Stimulated activated CD4-positive, alpha-beta T cell treated with anti-CD3 and anti-CD28 coated beads, Interleukin-4, amount 100 ng/mL, for 24 hours (primary cell): ENCODE measurements around the gene PRKG2.
"Not testable (repeated sequence)": the region's sequence is repeated elsewhere in the genome, so short reads cannot be mapped to it uniquely, and the experiment has no call there.

Experiments
- DNase-seq: peaks from one replicate; pipeline ENCODE4 v3.0.0-alpha.2; 2020

Gene PRKG2

GRCh38 chr4:81153714-81154323, 61.2 kb downstream of the PRKG2 start:
- DNase-seq = not testable (repeated sequence)

- no peak for DNase-seq
Measured at GRCh38 chr4:81152839-81153713, 61.9 kb downstream of the PRKG2 start.

- no peak for DNase-seq
Measured at GRCh38 chr4:81149976-81150375, 65.0 kb downstream of the PRKG2 start.

- DNase-seq = no peak
Measured at GRCh38 chr4:81148576-81148975, 66.4 kb downstream of the PRKG2 start.

GRCh38 chr4:81146466-81146865, 68.6 kb downstream of the PRKG2 start:
- DNase-seq = no peak

GRCh38 chr4:81143183-81143582, 71.8 kb downstream of the PRKG2 start:
- DNase-seq = no peak

GRCh38 chr4:81142744-81143143, 72.3 kb downstream of the PRKG2 start:
- DNase-seq = no peak

- DNase-seq = no peak
Measured at GRCh38 chr4:81137894-81138293, 77.1 kb downstream of the PRKG2 start.

- DNase-seq = no peak
Measured at GRCh38 chr4:81137446-81137845, 77.6 kb downstream of the PRKG2 start.

- no peak for DNase-seq
Measured at GRCh38 chr4:81136161-81136905, 78.7 kb downstream of the PRKG2 start.

GRCh38 chr4:81135501-81135900, 79.5 kb downstream of the PRKG2 start:
- DNase-seq = no peak

GRCh38 chr4:81131563-81131962, 83.5 kb downstream of the PRKG2 start:
- DNase-seq = no peak

- no peak for DNase-seq
Measured at GRCh38 chr4:81131066-81131465, 84.0 kb downstream of the PRKG2 start.

- DNase-seq = no peak
Measured at GRCh38 chr4:81130569-81130968, 84.5 kb downstream of the PRKG2 start.

- DNase-seq = no peak
Measured at GRCh38 chr4:81120055-81120454, 95.0 kb downstream of the PRKG2 start.

GRCh38 chr4:81118086-81118485, 96.9 kb downstream of the PRKG2 start:
- no peak for DNase-seq

GRCh38 chr4:81116566-81116965, 98.5 kb downstream of the PRKG2 start:
- no peak for DNase-seq

- no peak for DNase-seq
Measured at GRCh38 chr4:81113024-81113423, 102.0 kb downstream of the PRKG2 start.

GRCh38 chr4:81109356-81109755, 105.7 kb downstream of the PRKG2 start:
- DNase-seq = no peak

- DNase-seq = no peak
Measured at GRCh38 chr4:81106150-81106549, 108.9 kb downstream of the PRKG2 start.

- no peak for DNase-seq
Measured at GRCh38 chr4:81102107-81102506, 112.9 kb downstream of the PRKG2 start.

GRCh38 chr4:81096566-81096965, 118.5 kb downstream of the PRKG2 start:
- DNase-seq = no peak

GRCh38 chr4:81095389-81095788, 119.6 kb downstream of the PRKG2 start:
- DNase-seq = no peak
